A549 (cell line): Measurements from ENCODE around the gene MON2. TPM values are rescaled to one million over a fixed set of nuclear protein-coding genes. Genes with fewer than 3 reads are reported as not detected.

Experiments used
- ATAC-seq, 2 experiments: fragments of 200-7000 bp in 1 of 2; fragments of >200 bp in 1 of 2; cut with Nextera tagmentation in 1 of 2; cut with Tn5 transposase in 1 of 2; 3 replicates each; pipeline versions ENCODE4 v1.8.0 to v1.9.1; 2018 to 2020; ENCODE audit warnings: mild to moderate bottlenecking in 1 of 2, moderate library complexity in 1 of 2
- CTCF ChIA-PET: fragments of 300-600 bp; sonication (Branson Sonifier 250); formaldehyde crosslinking; extraction: SDS; loops from one replicate; lab custom pipeline; 2021; ENCODE audit warnings: antibody characterized with exemption, inconsistent platforms; lab: Yijun Ruan, JAX
- POLR2A ChIA-PET: fragments of 350-600 bp; formaldehyde crosslinking; extraction: SDS; loops from one replicate; lab custom pipeline; 2021; ENCODE audit warnings: antibody characterized with exemption, inconsistent platforms; lab: Yijun Ruan, JAX
- DNase-seq, 2 experiments: peaks; one replicate each; pipeline versions ENCODE4 v3.0.0 to v3.0.0-alpha.2; 2011 to 2016; ENCODE audit warnings: low read depth in 1 of 2, low spot score in 1 of 2
- FAIRE-seq: peaks from 2 replicates; lab custom pipeline; 2011; peaks lifted over from hg19 to GRCh38; lab: Jason Lieb, UNC
- H3K27ac ChIP-seq, 2 experiments: fragments of >200 bp; sonication (Bioruptor Twin); formaldehyde crosslinking; 3 replicates each; pipeline ENCODE4 v1.5.1; 2016 to 2017
- H3K4me1 ChIP-seq: fragments of >200 bp; sonication (Bioruptor Twin); formaldehyde crosslinking; 3 replicates; pipeline ENCODE4 v1.6.1; 2016
- H3K4me2 ChIP-seq: fragments of >200 bp; sonication (Bioruptor Twin); formaldehyde crosslinking; 3 replicates; pipeline ENCODE4 v1.6.1; 2016
- H3K4me3 ChIP-seq: fragments of >200 bp; sonication (Bioruptor Twin); formaldehyde crosslinking; 3 replicates; pipeline ENCODE4 v1.5.1; 2016
- H3K9me3 ChIP-seq: fragments of >200 bp; sonication (Bioruptor Twin); formaldehyde crosslinking; 3 replicates; pipeline ENCODE4 v1.6.1; 2016
- CEBPB ChIP-seq, 2 experiments: fragments of >200 bp in 1 of 2; sonication (Bioruptor Twin) in 1 of 2; formaldehyde crosslinking in 1 of 2; IDR thresholded peaks; 2 replicates each; pipeline ENCODE4 v1.6.1; 2012 to 2016
- CTCF ChIP-seq: fragments of >200 bp; sonication (Bioruptor Twin); formaldehyde crosslinking; IDR thresholded peaks from 3 replicates; pipeline ENCODE4 v1.5.1; 2016
- EP300 ChIP-seq, 2 experiments: fragments of >200 bp; sonication (Bioruptor Twin); formaldehyde crosslinking; IDR thresholded peaks; 2 replicates in 1 of 2; 3 replicates in 1 of 2; pipeline ENCODE4 v1.6.1; 2016 to 2017
- FOSL2 ChIP-seq, 2 experiments: fragments of 450-650 bp in 1 of 2; fragments of >200 bp in 1 of 2; sonication (Bioruptor Twin) in 1 of 2; formaldehyde crosslinking; IDR thresholded peaks; 2 replicates each; pipeline versions ENCODE4 v1.5.0 to v1.6.1; 2016 to 2020; ENCODE audit warnings: mild to moderate bottlenecking in 1 of 2, moderate library complexity in 1 of 2
- GATA3 ChIP-seq: IDR thresholded peaks from 2 replicates; pipeline ENCODE4 v1.6.1; 2012; ENCODE audit warnings: borderline replicate concordance
- HDAC2 ChIP-seq: fragments of 200-600 bp; sonication (generic); IDR thresholded peaks from 2 replicates; pipeline ENCODE4 v1.6.1; 2016
- HOXA7 ChIP-seq: fragments of 250-450 bp; sonication (Bioruptor Pico); IDR thresholded peaks from 2 replicates; pipeline ENCODE4 v1.5.0; 2020; ENCODE audit warnings: mild to moderate bottlenecking, moderate library complexity
- HOXB13 ChIP-seq: fragments of 250-450 bp; sonication (Bioruptor Pico); IDR thresholded peaks from 2 replicates; pipeline ENCODE4 v1.5.0; 2020; ENCODE audit warnings: low read depth, mild to moderate bottlenecking, moderate library complexity
- HOXB5 ChIP-seq: fragments of 250-450 bp; sonication (Bioruptor Pico); IDR thresholded peaks from 2 replicates; pipeline ENCODE4 v1.5.0; 2020; ENCODE audit warnings: mild to moderate bottlenecking, moderate library complexity
- KDM1A ChIP-seq: fragments of 200-600 bp; sonication (generic); IDR thresholded peaks from 2 replicates; pipeline ENCODE4 v1.6.1; 2016; ENCODE audit warnings: low read depth, mild to moderate bottlenecking
- MAFK ChIP-seq: fragments of 450-650 bp; IDR thresholded peaks from 2 replicates; pipeline ENCODE4 v1.6.1; 2014; ENCODE audit not compliant: partially characterized antibody
- MAZ ChIP-seq: fragments of 150-350 bp; IDR thresholded peaks from 2 replicates; pipeline ENCODE4 v1.6.1; 2014; ENCODE audit warnings: antibody characterized with exemption, low read depth, low read length, borderline replicate concordance
- NR3C1 ChIP-seq: fragments of >200 bp; sonication (Bioruptor Twin); formaldehyde crosslinking; IDR thresholded peaks from 3 replicates; pipeline ENCODE4 v1.6.1; 2017
- PHF8 ChIP-seq: fragments of 200-600 bp; sonication (generic); IDR thresholded peaks from 2 replicates; pipeline ENCODE4 v1.6.1; 2016; ENCODE audit warnings: low read depth, mild to moderate bottlenecking, antibody characterized with exemption, moderate library complexity, borderline replicate concordance
- POLR2A ChIP-seq: IDR thresholded peaks from 2 replicates; pipeline ENCODE4 v1.6.1; 2012; ENCODE audit warnings: mild to moderate bottlenecking, low read length
- RCOR1 ChIP-seq: fragments of 150-350 bp; IDR thresholded peaks from 2 replicates; pipeline ENCODE4 v1.6.1; 2014; ENCODE audit warnings: antibody characterized with exemption, low read length, low read depth
- RNF2 ChIP-seq: fragments of 200-600 bp; sonication (generic); IDR thresholded peaks from 2 replicates; pipeline ENCODE4 v1.6.1; 2016; ENCODE audit warnings: low read depth, mild to moderate bottlenecking, antibody characterized with exemption, moderate library complexity, borderline replicate concordance
- SMC3 ChIP-seq: fragments of >200 bp; sonication (Bioruptor Twin); formaldehyde crosslinking; IDR thresholded peaks from 3 replicates; pipeline ENCODE4 v1.6.1; 2018; ENCODE audit warnings: inconsistent platforms
- WGBS: methylation state at CpG from one replicate; pipeline ENCODE4 v1.1.6; 2017; ENCODE audit errors: missing lambda C conversion rate; 5-methylcytosine and 5-hydroxymethylcytosine counted together
- polyA plus RNA-seq, 4 experiments: library from polyadenylated mRNA; depleted of rRNA in 3 of 4; stranded (reverse); fragments of >200 nt; fragmentation: RNase III in 1 of 4; extraction: RNeasy Plus Mini Kit Qiagen cat#74134 plus additional on column Dnase treatment in 1 of 4; gene quantifications; 2 replicates in 3 of 4; 3 replicates in 1 of 4; pipeline ENCODE4 v1.2.3, GENCODE V29; 2011 to 2017
- TF ChIP-seq, protein P1 (sequence below): fragments of 250-450 bp; sonication (Bioruptor Pico); IDR thresholded peaks from 2 replicates; pipeline ENCODE4 v1.5.0; 2021; ENCODE audit warnings: mild to moderate bottlenecking, moderate library complexity, borderline replicate concordance
- TF ChIP-seq, protein P2 (sequence below): fragments of 250-450 bp; sonication (Bioruptor Pico); IDR thresholded peaks from 2 replicates; pipeline ENCODE4 v1.5.0; 2020; ENCODE audit warnings: low read depth, mild to moderate bottlenecking, moderate library complexity

MON2 gene
- polyA plus RNA-seq, 2 of the 4 experiments (the other 2 are of a cell fraction), result 17.1 to 27.7 TPM

- H3K4me1 ChIP-seq, result no peaks in the 10 kb centered on the region
- TF ChIP-seq HOXB5 (CRISPR knock-in tag), result no peak
- TF ChIP-seq HOXB13 (CRISPR knock-in tag), result no peak
- TF ChIP-seq KDM1A, result no peak
- TF ChIP-seq GATA3, result no peak
- TF ChIP-seq HDAC2, result no peak
- TF ChIP-seq, protein P1, sequence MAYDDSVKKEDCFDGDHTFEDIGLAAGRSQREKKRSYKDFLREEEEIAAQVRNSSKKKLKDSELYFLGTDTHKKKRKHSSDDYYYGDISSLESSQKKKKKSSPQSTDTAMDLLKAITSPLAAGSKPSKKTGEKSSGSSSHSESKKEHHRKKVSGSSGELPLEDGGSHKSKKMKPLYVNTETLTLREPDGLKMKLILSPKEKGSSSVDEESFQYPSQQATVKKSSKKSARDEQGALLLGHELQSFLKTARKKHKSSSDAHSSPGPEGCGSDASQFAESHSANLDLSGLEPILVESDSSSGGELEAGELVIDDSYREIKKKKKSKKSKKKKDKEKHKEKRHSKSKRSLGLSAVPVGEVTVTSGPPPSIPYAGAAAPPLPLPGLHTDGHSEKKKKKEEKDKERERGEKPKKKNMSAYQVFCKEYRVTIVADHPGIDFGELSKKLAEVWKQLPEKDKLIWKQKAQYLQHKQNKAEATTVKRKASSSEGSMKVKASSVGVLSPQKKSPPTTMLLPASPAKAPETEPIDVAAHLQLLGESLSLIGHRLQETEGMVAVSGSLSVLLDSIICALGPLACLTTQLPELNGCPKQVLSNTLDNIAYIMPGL (CRISPR knock-in tag), result no peak
- no peak for TF ChIP-seq MAFK
- TF ChIP-seq RNF2, result no peak
- TF ChIP-seq CTCF, result no peak
- no peak for TF ChIP-seq RCOR1
- TF ChIP-seq HOXA7, result no peak
- no peak for TF ChIP-seq PHF8
- no peak for TF ChIP-seq EP300 (IDR thresholded peaks at IDR 0.05)
- no peak for TF ChIP-seq NR3C1
- no peak overlapping the region for H3K27ac ChIP-seq
- no peak overlapping the region for H3K4me2 ChIP-seq
- ATAC-seq (no peak), FAIRE-seq (no peak), DNase-seq (no peak)
- no peak overlapping the region for H3K4me3 ChIP-seq
- H3K9me3 ChIP-seq, result peaks cover 18% of the 10 kb centered on the region; the same call in 2 of the 3 replicates
- CTCF ChIA-PET, result interaction anchor here (1.5 to 1.6 kb wide), 3 partner anchors 9 to 368 kb away, joined by 4 read pairs; no protein-coding TSS in a partner anchor
- POLR2A ChIA-PET, result no interaction called here
- 72% methylated on average over 3 of the region's 3 CpGs for WGBS
These were observed 40.5 kb upstream of the MON2 start for GRCh38 chr12:62426089-62426488.

DNA sequence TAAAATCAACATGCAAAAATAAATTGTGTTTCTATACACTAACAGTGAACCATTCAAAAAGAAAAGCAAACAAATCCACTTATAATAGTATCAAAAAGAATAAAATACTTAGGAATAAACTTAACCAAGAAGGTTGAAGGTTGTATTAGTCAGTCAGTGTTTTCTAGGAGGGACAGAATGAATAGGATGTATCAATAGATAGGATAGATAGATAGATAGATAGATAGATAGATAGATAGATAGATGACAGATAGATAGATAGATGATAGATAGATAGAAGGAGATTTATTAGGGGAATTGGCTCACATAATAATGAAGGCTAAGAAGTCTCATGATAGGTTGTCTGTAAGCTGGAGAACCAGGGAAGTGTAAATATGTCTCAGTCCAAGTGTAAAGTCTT lies 37.2 kb upstream of the MON2 start:
- ATAC-seq, result no peak
- DNase-seq, result no peak
- H3K4me2 ChIP-seq, result no peak overlapping the region
- 0 out of 3 replicates have a peak, but pooled peaks cover 2% of the 10 kb centered on the region for H3K4me1 ChIP-seq
- no peak overlapping the region for H3K4me3 ChIP-seq
- peaks cover 13% of the 10 kb centered on the region; the same call in 2 of the 3 replicates for H3K9me3 ChIP-seq
- ChIA-PET CTCF (no interaction called here), POLR2A (no interaction called here)
- no peak overlapping the region for H3K27ac ChIP-seq
- FAIRE-seq, result no peak
- TF ChIP-seq, protein P2, sequence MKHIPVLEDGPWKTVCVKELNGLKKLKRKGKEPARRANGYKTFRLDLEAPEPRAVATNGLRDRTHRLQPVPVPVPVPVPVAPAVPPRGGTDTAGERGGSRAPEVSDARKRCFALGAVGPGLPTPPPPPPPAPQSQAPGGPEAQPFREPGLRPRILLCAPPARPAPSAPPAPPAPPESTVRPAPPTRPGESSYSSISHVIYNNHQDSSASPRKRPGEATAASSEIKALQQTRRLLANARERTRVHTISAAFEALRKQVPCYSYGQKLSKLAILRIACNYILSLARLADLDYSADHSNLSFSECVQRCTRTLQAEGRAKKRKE (CRISPR knock-in tag), result no peak
- no peak for TF ChIP-seq HOXA7
- TF ChIP-seq MAZ, result no peak
- TF ChIP-seq FOSL2 (IDR thresholded peaks at IDR 0.05), result no peak
- TF ChIP-seq FOSL2 (CRISPR knock-in tag; IDR thresholded peaks at IDR 0.05), result no peak
- TF ChIP-seq SMC3, result no peak
- TF ChIP-seq POLR2A, result no peak
- no peak for TF ChIP-seq CEBPB (IDR thresholded peaks at IDR 0.05)
